ENCODE data around the gene ADAT3.

ADAT3 gene

GRCh38 chr19:1860821-1861598 lies 44.2 kb upstream of the ADAT3 start:
- WGBS (ENCODE audit: extremely low coverage, insufficient coverage, insufficient read length): no CpG with 5 or more reads among the region's 28 CpGs
- no peak overlapping the region for H4K91ac ChIP-seq (ENCODE audit: low read depth, low read length)
- no peak overlapping the region for H2BK12ac ChIP-seq (ENCODE audit: low read length)
- no peaks in the 10 kb centered on the region for H3K36me3 ChIP-seq (ENCODE audit: control insufficient read depth in 1 of 2, insufficient read depth in 2 of 2, low read length in 2 of 2)
- H2BK5ac ChIP-seq (ENCODE audit: low read depth, low read length, poor library complexity): no peak overlapping the region
- H3K27me3 ChIP-seq (ENCODE audit: insufficient read depth, low read length): peaks cover 10% of the 10 kb centered on the region
- no peak overlapping the region for H3K18ac ChIP-seq (ENCODE audit: low read length)
- no peak overlapping the region for H4K8ac ChIP-seq (ENCODE audit: low read depth, low read length)
- H3K79me1 ChIP-seq (ENCODE audit: low read length): peaks cover 12% of the 10 kb centered on the region
- H2AK5ac ChIP-seq (ENCODE audit: low read length): no peak overlapping the region
- no peak for DNase-seq
- H2AFZ ChIP-seq (ENCODE audit: insufficient read depth, low read length, poor library complexity): no peak overlapping the region
- peak overlapping the region; percentile 94 for H3K4me2 ChIP-seq (ENCODE audit: low read length)
- H3K79me2 ChIP-seq (ENCODE audit: control insufficient read depth, insufficient read depth, low read length, poor library complexity): peaks cover 9% of the 10 kb centered on the region
- H2BK120ac ChIP-seq (ENCODE audit: insufficient read depth, low read length, poor library complexity): no peak overlapping the region
- H4K12ac ChIP-seq (ENCODE audit: low read depth, low read length): no peak overlapping the region
- peaks cover 28 to 31% of the 10 kb centered on the region in 2 experiments for H3K4me1 ChIP-seq (ENCODE audit: control insufficient read depth in 1 of 2, insufficient read depth in 2 of 2, low read length in 2 of 2)
- H3K4ac ChIP-seq (ENCODE audit: low read depth, low read length): no peak overlapping the region
- H3K9me3 ChIP-seq (ENCODE audit: insufficient read depth, low read depth, low read length): no peaks in the 10 kb centered on the region
- no peak overlapping the region for H3K4me3 ChIP-seq (ENCODE audit: low read depth, low read length)
- no peak overlapping the region for H3K23ac ChIP-seq (ENCODE audit: low read length)
- no peak overlapping the region for H3K14ac ChIP-seq (ENCODE audit: low read length)
- H3K9ac ChIP-seq (ENCODE audit: low read length): no peak overlapping the region
- no peak overlapping the region for H3K27ac ChIP-seq (ENCODE audit: low read depth, low read length)

- WGBS (ENCODE audit: extremely low coverage, insufficient coverage, insufficient read length): no CpG with 5 or more reads among the region's 23 CpGs
- peaks cover 12% of the 10 kb centered on the region for H3K79me1 ChIP-seq (ENCODE audit: low read length)
- H3K23ac ChIP-seq (ENCODE audit: low read length): no peak overlapping the region
- no peak overlapping the region for H3K27ac ChIP-seq (ENCODE audit: low read depth, low read length)
- H2AFZ ChIP-seq (ENCODE audit: insufficient read depth, low read length, poor library complexity): no peak overlapping the region
- peaks cover 10% of the 10 kb centered on the region for H3K27me3 ChIP-seq (ENCODE audit: insufficient read depth, low read length)
- H3K9me3 ChIP-seq (ENCODE audit: insufficient read depth, low read depth, low read length): no peaks in the 10 kb centered on the region
- H4K12ac ChIP-seq (ENCODE audit: low read depth, low read length): no peak overlapping the region
- H2BK12ac ChIP-seq (ENCODE audit: low read length): no peak overlapping the region
- no peak overlapping the region for H3K14ac ChIP-seq (ENCODE audit: low read length)
- H2BK120ac ChIP-seq (ENCODE audit: insufficient read depth, low read length, poor library complexity): no peak overlapping the region
- no peak overlapping the region for H2AK5ac ChIP-seq (ENCODE audit: low read length)
- H3K36me3 ChIP-seq (ENCODE audit: control insufficient read depth in 1 of 2, insufficient read depth in 2 of 2, low read length in 2 of 2): no peaks in the 10 kb centered on the region
- no peak overlapping the region for H4K8ac ChIP-seq (ENCODE audit: low read depth, low read length)
- DNase-seq: peak in 1 of 2 donors; percentile 44
- H3K4me2 ChIP-seq (ENCODE audit: low read length): peak overlapping the region; percentile 94
- no peak overlapping the region for H4K91ac ChIP-seq (ENCODE audit: low read depth, low read length)
- peak overlapping the region; percentile 6 for H3K9ac ChIP-seq (ENCODE audit: low read length)
- H2BK5ac ChIP-seq (ENCODE audit: low read depth, low read length, poor library complexity): no peak overlapping the region
- H3K4ac ChIP-seq (ENCODE audit: low read depth, low read length): peak overlapping the region; percentile 35
- peaks cover 9% of the 10 kb centered on the region for H3K79me2 ChIP-seq (ENCODE audit: control insufficient read depth, insufficient read depth, low read length, poor library complexity)
- no peak overlapping the region for H3K18ac ChIP-seq (ENCODE audit: low read length)
- H3K4me3 ChIP-seq (ENCODE audit: low read depth, low read length): peak overlapping the region; percentile 84
- peaks cover 25 to 31% of the 10 kb centered on the region in 2 experiments for H3K4me1 ChIP-seq (ENCODE audit: control insufficient read depth in 1 of 2, insufficient read depth in 2 of 2, low read length in 2 of 2)
These were observed 43.6 kb upstream of the ADAT3 start for GRCh38 chr19:1861599-1862031.

DNA sequence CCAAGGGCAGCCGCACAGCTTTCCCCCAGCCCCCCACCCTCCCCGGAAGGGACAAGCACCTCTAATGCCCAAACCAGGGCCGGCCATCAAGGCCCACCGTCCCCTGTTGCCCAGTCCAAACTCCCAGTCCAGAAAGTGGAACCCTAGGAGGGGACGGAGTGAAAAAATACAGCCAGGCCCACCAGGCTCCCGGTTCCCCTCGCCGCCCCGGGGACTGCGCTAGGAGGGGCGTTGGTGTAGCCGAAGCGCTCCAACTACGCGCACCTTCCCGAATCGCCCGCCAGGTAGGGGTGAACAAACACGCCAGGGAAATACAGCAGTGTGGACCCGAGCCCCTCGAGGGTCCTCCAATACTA lies 43.2 kb upstream of the ADAT3 start:
- Histone ChIP-seq H4K8ac (ENCODE audit: low read depth, low read length) (no peak overlapping the region), H3K23ac (ENCODE audit: low read length) (no peak overlapping the region), H2BK120ac (ENCODE audit: insufficient read depth, low read length, poor library complexity) (no peak overlapping the region), H3K18ac (ENCODE audit: low read length) (no peak overlapping the region), H3K4me2 (ENCODE audit: low read length) (peak overlapping the region; percentile 94), H3K4me1 (ENCODE audit: control insufficient read depth in 1 of 2, insufficient read depth in 2 of 2, low read length in 2 of 2) (peaks cover 22 to 29% of the 10 kb centered on the region in 2 experiments), H2BK12ac (ENCODE audit: low read length) (no peak overlapping the region), H3K79me2 (ENCODE audit: control insufficient read depth, insufficient read depth, low read length, poor library complexity) (peaks cover 9% of the 10 kb centered on the region), H3K27ac (ENCODE audit: low read depth, low read length) (no peak overlapping the region), H2BK5ac (ENCODE audit: low read depth, low read length, poor library complexity) (no peak overlapping the region), H3K4me3 (ENCODE audit: low read depth, low read length) (peak overlapping the region; percentile 84), H3K14ac (ENCODE audit: low read length) (no peak overlapping the region), H2AFZ (ENCODE audit: insufficient read depth, low read length, poor library complexity) (no peak overlapping the region), H3K79me1 (ENCODE audit: low read length) (peaks cover 12% of the 10 kb centered on the region), H3K9ac (ENCODE audit: low read length) (peak overlapping the region; percentile 36), H3K27me3 (ENCODE audit: insufficient read depth, low read length) (peaks cover 10% of the 10 kb centered on the region), H3K36me3 (ENCODE audit: control insufficient read depth in 1 of 2, insufficient read depth in 2 of 2, low read length in 2 of 2) (no peaks in the 10 kb centered on the region), H4K91ac (ENCODE audit: low read depth, low read length) (no peak overlapping the region), H4K12ac (ENCODE audit: low read depth, low read length) (no peak overlapping the region), H3K9me3 (ENCODE audit: insufficient read depth, low read depth, low read length) (no peaks in the 10 kb centered on the region), H2AK5ac (ENCODE audit: low read length) (no peak overlapping the region), H3K4ac (ENCODE audit: low read depth, low read length) (peak overlapping the region; percentile 17)
- no CpG with 5 or more reads among the region's 21 CpGs for WGBS (ENCODE audit: extremely low coverage, insufficient coverage, insufficient read length)
- DNase-seq: no peak

- Histone ChIP-seq H3K18ac (ENCODE audit: low read length) (peak overlapping the region; percentile 63), H3K79me1 (ENCODE audit: low read length) (peaks cover 12% of the 10 kb centered on the region), H4K8ac (ENCODE audit: low read depth, low read length) (peak overlapping the region; percentile 17), H3K27ac (ENCODE audit: low read depth, low read length) (no peak overlapping the region), H3K14ac (ENCODE audit: low read length) (peak overlapping the region; percentile 61), H2BK5ac (ENCODE audit: low read depth, low read length, poor library complexity) (no peak overlapping the region), H3K36me3 (ENCODE audit: control insufficient read depth in 1 of 2, insufficient read depth in 2 of 2, low read length in 2 of 2) (no peaks in the 10 kb centered on the region), H2BK120ac (ENCODE audit: insufficient read depth, low read length, poor library complexity) (no peak overlapping the region), H3K79me2 (ENCODE audit: control insufficient read depth, insufficient read depth, low read length, poor library complexity) (peaks cover 9% of the 10 kb centered on the region), H4K12ac (ENCODE audit: low read depth, low read length) (no peak overlapping the region), H2BK12ac (ENCODE audit: low read length) (no peak overlapping the region), H2AK5ac (ENCODE audit: low read length) (no peak overlapping the region), H3K4ac (ENCODE audit: low read depth, low read length) (peak overlapping the region; percentile 59), H3K4me1 (ENCODE audit: control insufficient read depth in 1 of 2, insufficient read depth in 2 of 2, low read length in 2 of 2) (peaks cover 18 to 24% of the 10 kb centered on the region in 2 experiments), H4K91ac (ENCODE audit: low read depth, low read length) (peak overlapping the region; percentile 82), H3K23ac (ENCODE audit: low read length) (no peak overlapping the region), H3K4me2 (ENCODE audit: low read length) (peak overlapping the region; percentile 94), H2AFZ (ENCODE audit: insufficient read depth, low read length, poor library complexity) (no peak overlapping the region), H3K27me3 (ENCODE audit: insufficient read depth, low read length) (peaks cover 10% of the 10 kb centered on the region), H3K9ac (ENCODE audit: low read length) (peak overlapping the region; percentile 36), H3K4me3 (ENCODE audit: low read depth, low read length) (peak overlapping the region; percentile 84), H3K9me3 (ENCODE audit: insufficient read depth, low read depth, low read length) (no peaks in the 10 kb centered on the region)
- DNase-seq: peak in 1 of 2 donors; percentile 52
- no CpG with 5 or more reads among the region's 109 CpGs for WGBS (ENCODE audit: extremely low coverage, insufficient coverage, insufficient read length)
These were observed 42.5 kb upstream of the ADAT3 start for GRCh38 chr19:1862424-1863327.

Measured in trophoblast cell (in vitro differentiated cells and primary cell).